Lower leg skin (tissue), 4 donors: ENCODE data around the gene COX10. TPM values are rescaled to one million over a fixed set of nuclear protein-coding genes. Genes with fewer than 3 reads are reported as not detected.

Source experiments
- DNase-seq, 2 donors: peaks; one replicate each; pipeline ENCODE4 v3.0.0-alpha.2; 2019; ENCODE audit warnings: low spot score in 2 of 2
- H3K4me3 ChIP-seq: fragments of 200-600 bp; sonication (generic); 2 replicates; pipeline ENCODE4 v1.5.1; 2017; ENCODE audit warnings: mild to moderate bottlenecking, low read depth; ENCODE audit not compliant: poor library complexity, severe bottlenecking
- CTCF ChIP-seq, 3 donors: fragments of 450-650 bp; IDR thresholded peaks; one replicate each; pipeline ENCODE4 v1.5.1; 2016; ENCODE audit warnings: antibody characterized with exemption in 3 of 3, mild to moderate bottlenecking in 3 of 3, moderate library complexity in 2 of 3
- POLR2A ChIP-seq, 2 donors: fragments of 450-650 bp; IDR thresholded peaks; one replicate each; pipeline ENCODE4 v1.6.1; 2016 to 2017; ENCODE audit warnings: antibody characterized with exemption in 2 of 2, mild to moderate bottlenecking in 1 of 2, moderate library complexity in 1 of 2
- WGBS, 2 donors: methylation state at CpG; one replicate each; pipeline ENCODE4 v1.1.5; 2018; 5-methylcytosine and 5-hydroxymethylcytosine counted together
- intact Hi-C: fragments of 100-400 bp; cut with DNase I; formaldehyde crosslinking; loops from one replicate; pipeline ENCODE4 v1.15.0; 2023; ENCODE audit warnings: low total_unique reads
- total RNA-seq, 4 donors: library from RNA; depleted of rRNA; stranded (reverse); fragments of >200 nt; gene quantifications; one replicate each; pipeline ENCODE4 v1.1.0, GENCODE V29; 2016

The COX10 gene
- total RNA-seq, 4 donors from 2014 or later = 17.8 to 24.5 (median 21.6) TPM

DNA sequence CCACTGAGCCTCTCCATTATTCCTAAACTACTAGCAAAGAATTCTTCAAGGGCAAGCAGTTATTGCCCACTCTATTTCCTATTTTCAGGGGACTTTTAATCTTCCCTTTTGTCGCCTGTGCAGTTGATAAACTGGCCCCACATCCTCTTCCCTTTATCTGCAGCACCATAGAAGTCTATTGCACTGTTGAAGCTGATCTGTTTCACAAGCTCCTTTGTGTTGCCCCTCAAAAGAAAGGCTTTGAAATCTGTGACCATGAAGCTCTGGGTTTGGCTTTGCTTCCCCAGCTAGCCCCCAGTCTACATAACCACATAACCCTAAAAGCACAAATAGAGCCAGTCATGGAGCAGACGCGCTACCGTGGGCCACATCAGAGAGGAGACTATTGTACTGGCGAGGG, 130.3 kb downstream of the COX10 start:
- H3K4me3 ChIP-seq = no peak overlapping the region
- DNase-seq = no peak
- TF ChIP-seq POLR2A (IDR thresholded peaks at IDR 0.05) = no peak
- no peak for TF ChIP-seq CTCF (IDR thresholded peaks at IDR 0.05)
- intact Hi-C loops = no loop called here
- WGBS, 2 donors = 95 to 97% methylated on average over 5 of the region's 5 CpGs

GRCh38 chr17:14200354-14200753, 131.1 kb downstream of the COX10 start:
- DNase-seq = no peak
- WGBS, 2 donors = 73 to 74% methylated on average over 4 of the region's 4 CpGs
- no peak overlapping the region for H3K4me3 ChIP-seq
- TF ChIP-seq CTCF (IDR thresholded peaks at IDR 0.05) (no peak), POLR2A (IDR thresholded peaks at IDR 0.05) (no peak)
- intact Hi-C loops = no loop called here

DNA sequence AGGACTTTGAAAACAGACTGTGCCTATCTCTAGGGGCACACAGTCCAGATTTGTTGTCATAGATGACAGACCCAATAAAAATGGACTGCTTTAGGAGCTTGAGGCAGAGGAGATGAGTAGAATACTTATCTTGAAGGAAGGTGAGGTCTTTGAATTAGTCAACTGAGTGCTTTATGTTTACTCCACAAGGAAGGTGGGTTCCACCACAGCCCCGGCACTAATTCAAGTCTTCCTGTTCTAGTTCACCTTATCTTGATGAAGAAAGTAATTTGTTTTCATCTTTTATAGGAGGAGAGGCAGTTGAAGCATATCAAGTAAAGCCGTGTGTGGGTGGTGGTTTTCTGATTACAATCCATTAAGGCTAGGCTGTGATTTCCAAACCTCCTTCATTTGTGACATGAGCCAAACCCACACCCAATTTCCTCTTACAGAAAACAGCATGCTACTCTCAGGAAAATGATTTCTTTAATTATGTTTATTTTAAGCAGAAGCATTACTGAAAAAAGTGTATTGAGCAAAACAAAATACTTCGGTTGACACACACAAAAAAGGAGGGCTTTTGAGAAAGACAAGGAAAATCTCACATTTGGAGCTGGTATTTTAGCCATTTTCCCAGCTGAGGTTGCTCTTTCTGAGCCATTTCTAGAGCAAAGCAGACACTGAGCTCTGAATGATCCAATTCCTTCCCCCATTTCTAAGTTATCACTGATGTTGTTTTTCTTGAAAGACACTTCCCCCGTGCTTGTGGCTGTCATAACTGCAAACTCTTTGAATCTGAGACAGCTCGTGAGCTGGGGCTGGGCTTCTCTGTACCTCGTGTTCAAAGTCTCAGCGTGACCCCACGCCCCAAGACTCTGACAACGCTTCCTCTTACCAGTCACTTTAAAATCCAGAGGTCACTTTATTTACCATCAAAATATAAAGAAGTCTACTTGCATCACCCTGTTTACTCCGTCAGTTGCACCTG, 132.0 kb downstream of the COX10 start:
- no peak overlapping the region for H3K4me3 ChIP-seq
- 49 to 59% methylated on average over 10 of the region's 10 CpGs for WGBS, 2 donors
- TF ChIP-seq CTCF (IDR thresholded peaks at IDR 0.05) = no peak
- intact Hi-C loops = no loop called here
- DNase-seq = no peak

DNA sequence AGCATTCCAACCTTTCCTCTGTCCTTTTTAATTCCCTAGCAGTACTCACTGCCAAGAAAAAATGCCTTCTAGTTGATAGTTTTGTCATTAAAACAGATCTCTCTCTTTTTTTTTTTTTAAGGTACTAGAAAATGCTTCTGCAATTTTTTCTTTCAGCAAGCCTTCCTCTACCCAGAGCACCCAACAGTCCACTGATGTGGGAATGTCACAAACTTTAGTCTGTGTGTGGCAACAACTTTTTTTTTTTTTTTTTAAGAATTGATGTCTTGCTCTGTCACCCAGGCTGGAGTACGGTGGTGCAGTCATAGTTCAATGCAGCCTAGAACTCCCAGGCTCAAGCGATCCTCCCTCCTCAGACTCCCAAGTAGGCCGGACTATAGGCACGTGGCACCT, 132.7 kb downstream of the COX10 start:
- TF ChIP-seq CTCF (IDR thresholded peaks at IDR 0.05) = no peak
- TF ChIP-seq POLR2A (IDR thresholded peaks at IDR 0.05) = no peak
- WGBS, 2 donors = 94 to 97% methylated on average over 4 of the region's 4 CpGs
- no peak for DNase-seq

GRCh38 chr17:14202388-14203166, 133.3 kb downstream of the COX10 start:
- WGBS, 2 donors = 87 to 95% methylated on average over 10 of the region's 10 CpGs
- no peak overlapping the region for H3K4me3 ChIP-seq
- TF ChIP-seq POLR2A (IDR thresholded peaks at IDR 0.05) (no peak), CTCF (IDR thresholded peaks at IDR 0.05) (no peak)
- DNase-seq = no peak
- intact Hi-C loops = no loop called here

More for the DNA sequence above, 132.7 kb downstream of the COX10 start:
- H3K4me3 ChIP-seq = no peak overlapping the region
- intact Hi-C loops = no loop called here
